Subcutaneous adipose tissue (tissue), 4 donors: ENCODE data around the gene NCK2. TPM values are rescaled to one million over a fixed set of nuclear protein-coding genes. Genes with fewer than 3 reads are reported as not detected.

ENCODE experiments used
- CTCF ChIP-seq: fragments of 450-650 bp; IDR thresholded peaks from one replicate; pipeline ENCODE4 v1.5.1; 2016; ENCODE audit warnings: low read depth, mild to moderate bottlenecking, control low read depth, antibody characterized with exemption, moderate library complexity
- total RNA-seq, 4 donors: library from RNA; depleted of rRNA; stranded (reverse); fragments of >200 nt; gene quantifications; one replicate each; pipeline ENCODE4 v1.1.0, GENCODE V29; 2016

NCK2 gene
- total RNA-seq, 4 donors from 2014 or later: 24.3 to 35.2 (median 27.0) TPM

GRCh38 chr2:105887256-105887655 is 142.5 kb downstream of the NCK2 start:
- no peak for TF ChIP-seq CTCF

DNA sequence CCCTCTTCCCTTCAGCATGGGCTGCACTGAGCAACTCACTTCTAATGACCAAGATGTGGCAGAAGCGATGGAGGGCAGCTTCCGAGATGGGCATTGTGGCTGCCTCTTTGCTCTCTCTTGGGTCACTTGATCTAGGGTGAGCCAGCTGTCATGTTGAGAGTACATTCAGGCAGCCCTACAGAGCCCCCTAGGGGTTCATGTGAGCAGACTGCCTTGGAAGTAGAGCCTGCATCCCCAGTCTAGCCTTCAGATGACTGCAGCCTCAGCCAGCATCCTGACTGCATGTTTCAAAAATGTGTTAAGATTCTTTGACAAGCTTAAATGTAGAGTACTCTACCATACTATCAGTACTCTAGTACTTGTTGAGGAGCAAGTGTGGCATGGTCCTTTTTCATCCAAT is 143.9 kb downstream of the NCK2 start:
- TF ChIP-seq CTCF: no peak

GRCh38 chr2:105889046-105889445 is 144.3 kb downstream of the NCK2 start:
- no peak for TF ChIP-seq CTCF

DNA sequence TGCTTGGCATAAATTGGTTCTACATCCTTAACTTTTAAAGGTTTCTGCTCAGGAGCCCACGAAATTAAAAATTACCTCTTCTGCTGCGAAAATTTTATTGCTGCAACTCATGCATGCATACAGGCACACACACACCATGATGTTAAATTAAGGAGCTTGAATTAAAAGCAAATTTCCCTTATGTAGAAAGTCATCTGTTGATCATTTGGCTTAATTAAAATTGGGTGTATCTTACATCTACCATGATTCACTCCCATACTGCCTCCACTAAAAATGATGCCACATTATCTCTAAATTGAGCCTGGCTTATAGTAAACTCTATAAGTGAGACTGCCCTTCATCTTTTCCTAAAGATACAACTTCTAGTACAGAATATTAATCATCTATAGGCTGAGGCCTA is 145.4 kb downstream of the NCK2 start:
- no peak for TF ChIP-seq CTCF

GRCh38 chr2:105890856-105891255 is 146.1 kb downstream of the NCK2 start:
- no peak for TF ChIP-seq CTCF

DNA sequence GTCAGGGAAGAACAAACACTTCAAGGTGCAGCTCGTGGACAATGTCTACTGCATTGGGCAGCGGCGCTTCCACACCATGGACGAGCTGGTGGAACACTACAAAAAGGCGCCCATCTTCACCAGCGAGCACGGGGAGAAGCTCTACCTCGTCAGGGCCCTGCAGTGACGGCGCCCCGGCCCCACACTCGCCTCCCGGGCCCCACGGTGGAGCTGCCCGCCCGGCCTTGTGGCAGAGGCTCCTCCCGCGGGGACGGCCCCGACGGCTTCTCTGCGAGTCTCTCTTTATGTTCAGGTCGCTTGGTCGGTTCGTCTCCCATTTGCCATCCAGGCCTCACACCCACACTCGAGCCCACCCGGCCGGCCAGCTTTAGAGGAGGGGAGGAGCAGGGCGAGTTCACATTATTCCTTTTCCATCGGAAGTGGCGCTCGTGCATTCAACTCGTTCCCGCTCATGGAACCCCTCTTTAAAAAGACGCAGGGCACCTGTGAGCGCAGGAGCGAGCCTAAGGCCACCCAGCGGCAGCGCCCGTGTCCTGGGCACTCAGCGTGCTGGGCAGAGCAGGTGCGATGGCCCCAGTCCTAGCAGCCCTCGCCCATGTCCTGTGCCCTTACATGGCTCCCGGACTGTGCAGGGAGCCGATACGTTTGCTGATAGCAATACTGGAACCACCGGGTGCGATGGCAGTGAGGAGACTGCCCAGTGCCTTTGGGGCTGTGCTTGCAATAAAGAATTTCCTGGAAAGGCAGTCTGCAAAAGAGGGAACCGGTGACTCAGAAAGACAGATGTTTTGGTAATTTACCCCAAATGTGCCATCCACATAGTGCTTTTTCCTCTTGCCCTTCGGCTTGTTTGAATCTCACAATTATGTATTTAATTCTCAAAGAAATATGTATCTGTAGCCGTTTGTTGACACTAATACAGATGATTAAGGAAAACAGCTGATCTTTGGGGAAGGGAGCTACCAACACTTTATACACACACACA is 148.6 kb downstream of the NCK2 start:
- no peak for TF ChIP-seq CTCF

DNA sequence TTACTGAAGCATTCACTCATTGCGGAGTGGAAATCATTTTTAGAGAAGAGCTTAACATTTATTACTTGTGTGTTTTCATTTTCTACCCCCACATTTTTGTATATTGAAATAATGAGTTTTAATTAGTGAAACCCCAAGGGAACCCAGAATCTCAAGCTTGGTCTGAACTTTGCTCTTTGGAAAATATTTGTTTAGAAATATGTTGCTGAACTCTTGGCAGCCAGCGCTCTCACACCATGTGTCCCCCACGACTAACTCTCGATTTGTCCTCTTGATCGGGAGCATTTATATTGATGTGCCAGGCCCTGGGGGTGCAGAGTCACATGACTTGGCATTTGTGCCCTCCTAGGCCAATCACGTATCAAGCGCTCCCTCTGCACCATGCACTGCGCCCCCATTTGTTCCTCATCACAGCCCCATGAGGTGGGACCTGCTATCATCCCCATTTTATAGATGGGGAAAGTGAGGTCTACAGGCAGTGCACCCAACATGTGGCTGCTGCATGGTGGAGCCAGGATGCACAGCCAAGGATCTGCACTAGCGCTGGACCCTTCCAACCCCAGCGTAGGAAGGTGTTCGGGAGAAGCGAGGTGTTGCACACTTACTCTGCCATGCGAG is 149.7 kb downstream of the NCK2 start:
- no peak for TF ChIP-seq CTCF
